Liver (tissue), 3 donors: Measurements from ENCODE around the gene MARS1.

Source experiments
- CTCF ChIP-seq: fragments of 150-350 bp; IDR thresholded peaks from 2 replicates; pipeline ENCODE4 v1.5.1; 2017; ENCODE audit warnings: improper control_type of control experiment, low read depth, low read length; ENCODE audit not compliant: missing input control
- EGR1 ChIP-seq, 2 donors: IDR thresholded peaks; 2 replicates each; pipeline ENCODE4 v1.6.1; 2016 to 2018; ENCODE audit warnings: antibody characterized with exemption in 2 of 2, low read depth in 2 of 2
- FOXA1 ChIP-seq: IDR thresholded peaks from 2 replicates; pipeline ENCODE4 v1.6.1; 2016; ENCODE audit warnings: antibody characterized with exemption
- SP1 ChIP-seq: IDR thresholded peaks from 2 replicates; pipeline ENCODE4 v1.6.1; 2018; ENCODE audit warnings: antibody characterized with exemption, mild to moderate bottlenecking
- TAF1 ChIP-seq: conservative IDR thresholded peaks from 2 replicates; pipeline ENCODE4 v1.6.1; 2016; ENCODE audit warnings: antibody characterized with exemption, mild to moderate bottlenecking
- TF ChIP-seq, protein P1 (sequence below): IDR thresholded peaks from 2 replicates; pipeline ENCODE4 v1.6.1; 2016; ENCODE audit warnings: antibody characterized with exemption, mild to moderate bottlenecking
- TF ChIP-seq, protein P2 (sequence below): IDR thresholded peaks from 2 replicates; pipeline ENCODE4 v1.6.1; 2016; ENCODE audit warnings: antibody characterized with exemption
- donor health status: healthy.
- donor health status: healthy.

DNA sequence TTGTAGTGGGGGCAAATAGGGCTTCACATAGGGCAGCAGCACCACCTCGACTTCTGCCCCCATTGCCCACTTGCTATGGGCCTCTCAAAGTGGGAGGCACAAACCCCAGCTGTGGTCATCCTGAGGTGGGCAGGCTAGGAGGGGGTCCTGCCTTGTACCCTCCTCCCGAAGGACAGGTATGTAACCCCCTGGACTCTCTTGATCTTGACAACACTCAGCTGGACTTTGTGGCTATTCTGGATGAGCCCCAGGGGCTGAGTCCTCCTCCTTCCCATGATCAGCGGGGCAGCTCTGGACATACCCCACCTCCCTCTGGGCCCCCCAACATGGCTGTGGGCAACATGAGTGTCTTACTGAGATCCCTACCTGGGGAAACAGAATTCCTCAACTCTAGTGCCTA lies 16.2 kb upstream of the MARS1 start:
- no peak for TF ChIP-seq CTCF
- TF ChIP-seq, protein P1, sequence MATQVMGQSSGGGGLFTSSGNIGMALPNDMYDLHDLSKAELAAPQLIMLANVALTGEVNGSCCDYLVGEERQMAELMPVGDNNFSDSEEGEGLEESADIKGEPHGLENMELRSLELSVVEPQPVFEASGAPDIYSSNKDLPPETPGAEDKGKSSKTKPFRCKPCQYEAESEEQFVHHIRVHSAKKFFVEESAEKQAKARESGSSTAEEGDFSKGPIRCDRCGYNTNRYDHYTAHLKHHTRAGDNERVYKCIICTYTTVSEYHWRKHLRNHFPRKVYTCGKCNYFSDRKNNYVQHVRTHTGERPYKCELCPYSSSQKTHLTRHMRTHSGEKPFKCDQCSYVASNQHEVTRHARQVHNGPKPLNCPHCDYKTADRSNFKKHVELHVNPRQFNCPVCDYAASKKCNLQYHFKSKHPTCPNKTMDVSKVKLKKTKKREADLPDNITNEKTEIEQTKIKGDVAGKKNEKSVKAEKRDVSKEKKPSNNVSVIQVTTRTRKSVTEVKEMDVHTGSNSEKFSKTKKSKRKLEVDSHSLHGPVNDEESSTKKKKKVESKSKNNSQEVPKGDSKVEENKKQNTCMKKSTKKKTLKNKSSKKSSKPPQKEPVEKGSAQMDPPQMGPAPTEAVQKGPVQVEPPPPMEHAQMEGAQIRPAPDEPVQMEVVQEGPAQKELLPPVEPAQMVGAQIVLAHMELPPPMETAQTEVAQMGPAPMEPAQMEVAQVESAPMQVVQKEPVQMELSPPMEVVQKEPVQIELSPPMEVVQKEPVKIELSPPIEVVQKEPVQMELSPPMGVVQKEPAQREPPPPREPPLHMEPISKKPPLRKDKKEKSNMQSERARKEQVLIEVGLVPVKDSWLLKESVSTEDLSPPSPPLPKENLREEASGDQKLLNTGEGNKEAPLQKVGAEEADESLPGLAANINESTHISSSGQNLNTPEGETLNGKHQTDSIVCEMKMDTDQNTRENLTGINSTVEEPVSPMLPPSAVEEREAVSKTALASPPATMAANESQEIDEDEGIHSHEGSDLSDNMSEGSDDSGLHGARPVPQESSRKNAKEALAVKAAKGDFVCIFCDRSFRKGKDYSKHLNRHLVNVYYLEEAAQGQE = no peak
- no peak for TF ChIP-seq SP1
- TF ChIP-seq FOXA1 = no peak
- no peak for TF ChIP-seq EGR1 (IDR thresholded peaks at IDR 0.05; ENCODE audit: low read depth in 2 of 2)
- TF ChIP-seq, protein P2, sequence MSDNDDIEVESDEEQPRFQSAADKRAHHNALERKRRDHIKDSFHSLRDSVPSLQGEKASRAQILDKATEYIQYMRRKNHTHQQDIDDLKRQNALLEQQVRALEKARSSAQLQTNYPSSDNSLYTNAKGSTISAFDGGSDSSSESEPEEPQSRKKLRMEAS = no peak
- TF ChIP-seq TAF1 = no peak
